Measurements from ENCODE around the gene TRAPPC1. TPM values are rescaled to one million over a fixed set of nuclear protein-coding genes. Genes with fewer than 3 reads are reported as not detected.

TRAPPC1 gene
- total RNA-seq, 1 experiment from 2014 or later = 224 TPM

DNA sequence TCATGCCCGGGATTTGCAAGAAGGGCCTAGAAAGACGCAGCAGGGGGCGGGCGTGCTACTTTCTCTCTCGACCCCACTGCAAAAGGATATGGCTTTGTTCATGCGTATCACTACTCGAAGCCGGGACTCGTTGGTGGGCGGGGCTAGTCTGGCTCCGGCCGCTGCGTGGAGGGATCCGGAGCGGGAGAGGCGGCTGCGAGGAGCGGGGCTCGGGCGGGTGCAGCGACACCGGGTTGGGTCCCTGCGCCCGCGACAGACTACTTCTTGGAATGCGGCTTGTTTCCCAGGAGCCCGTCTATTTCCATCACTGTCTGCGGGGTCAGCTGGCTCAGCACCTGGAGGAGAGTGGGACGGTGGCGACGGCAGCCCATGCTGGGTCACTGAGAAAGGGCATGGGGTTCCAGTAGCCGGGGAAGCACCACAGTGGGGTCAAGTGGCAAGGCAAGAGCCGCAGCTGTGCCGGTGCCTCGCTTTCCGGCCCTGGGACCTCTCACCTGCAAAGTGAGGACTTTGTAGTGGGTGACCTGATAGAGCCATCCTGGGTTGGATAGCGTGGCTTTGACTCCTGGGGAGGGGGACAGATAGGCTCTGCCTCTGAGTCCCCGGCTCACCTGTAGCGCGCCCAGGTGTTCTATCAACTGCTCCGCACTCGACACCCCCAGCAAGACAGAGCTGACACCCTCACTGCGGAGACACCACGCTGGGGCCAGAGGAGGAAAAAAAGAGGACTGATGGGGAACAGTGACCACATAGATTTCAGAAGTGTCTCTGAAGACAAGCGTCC, 8.7 kb downstream of the TRAPPC1 start:
- DNase-seq = no peak
- no peak overlapping the region for H3K27ac ChIP-seq
- no peak overlapping the region for H3K4me2 ChIP-seq

DNA sequence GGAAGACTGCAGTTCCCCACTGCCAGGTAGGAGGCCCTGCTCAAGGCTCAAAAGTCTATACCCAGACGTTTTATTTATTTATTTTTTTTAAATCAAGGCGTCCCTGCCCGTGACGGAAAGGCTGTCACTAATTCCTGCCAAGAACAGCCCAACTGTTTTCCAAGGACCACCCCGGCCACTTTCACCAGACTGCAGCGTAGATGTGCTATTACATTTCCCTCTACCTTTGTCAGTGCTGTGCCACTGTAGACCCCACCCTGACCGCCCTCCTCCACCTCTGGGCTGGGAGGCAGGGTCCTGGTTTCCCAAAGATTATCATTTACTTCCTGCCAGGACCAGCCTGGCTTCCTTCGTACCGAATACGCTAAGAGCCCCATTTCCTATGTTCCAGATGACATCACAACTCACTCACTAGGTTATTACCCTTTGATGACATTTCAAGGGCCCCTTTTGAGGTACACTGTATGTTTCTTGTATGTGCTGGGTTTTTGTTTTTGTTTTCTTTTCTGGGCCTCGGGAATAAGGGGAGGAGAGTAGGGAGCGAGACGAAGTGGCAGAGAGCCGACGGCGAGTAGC, 9.4 kb downstream of the TRAPPC1 start:
- no peak overlapping the region for H3K4me3 ChIP-seq
- TF ChIP-seq EZH2 (IDR thresholded peaks at IDR 0.05; ENCODE audit: low read depth) (no peak), CTCF (conservative IDR thresholded peaks at IDR 0.05) (no peak)
- H3K79me2 ChIP-seq (ENCODE audit: low read depth) = no peaks in the 10 kb centered on the region
- H3K9me3 ChIP-seq (ENCODE audit: insufficient read depth, low read depth) = no peaks in the 10 kb centered on the region
- intact Hi-C loops (cut with micrococcal nuclease; ENCODE audit: unreplicated experiment) = no loop called here
- ChIA-PET CTCF (no interaction called here), POLR2A (ENCODE audit: unreplicated experiment) (interaction anchor here (0.6 kb wide), 1 partner anchor 366 kb away, joined by 9 read pairs; the partner anchor contains the start of gene RANGRF)
- H3K27ac ChIP-seq = no peak overlapping the region
- no peaks in the 10 kb centered on the region for H3K27me3 ChIP-seq (ENCODE audit: insufficient read depth, low read depth)
- no peaks in the 10 kb centered on the region for H3F3A ChIP-seq (ENCODE audit: insufficient read depth, low read depth)
- no peak overlapping the region for H2AFZ ChIP-seq
- H4K20me1 ChIP-seq (ENCODE audit: insufficient read depth) = no peaks in the 10 kb centered on the region
- no peaks in the 10 kb centered on the region for H3K9me2 ChIP-seq (ENCODE audit: insufficient read depth)
- no peaks in the 10 kb centered on the region for H3K36me3 ChIP-seq (ENCODE audit: low read depth)
- DNase-seq = no peak
- no peak overlapping the region for H3K4me2 ChIP-seq
- H3K4me1 ChIP-seq (replicated peaks; ENCODE audit: insufficient read depth) = no peaks in the 10 kb centered on the region
- no TSS peak for BruUV-seq (replicated peaks)

More for the DNA sequence above, 8.7 kb downstream of the TRAPPC1 start:
- no peaks in the 10 kb centered on the region for H3K9me3 ChIP-seq (ENCODE audit: insufficient read depth, low read depth)
- ChIA-PET POLR2A (ENCODE audit: unreplicated experiment) (interaction anchor here (0.6 kb wide), 1 partner anchor 366 kb away, joined by 9 read pairs; the partner anchor contains the start of gene RANGRF), CTCF (no interaction called here)
- no peaks in the 10 kb centered on the region for H3K36me3 ChIP-seq (ENCODE audit: low read depth)
- no TSS peak for BruUV-seq (replicated peaks)
- intact Hi-C loops (cut with micrococcal nuclease; ENCODE audit: unreplicated experiment) = no loop called here
- H3F3A ChIP-seq (ENCODE audit: insufficient read depth, low read depth) = no peaks in the 10 kb centered on the region
- no peak for TF ChIP-seq CTCF (conservative IDR thresholded peaks at IDR 0.05)
- no peak for TF ChIP-seq EZH2 (IDR thresholded peaks at IDR 0.05; ENCODE audit: low read depth)
- no peaks in the 10 kb centered on the region for H3K27me3 ChIP-seq (ENCODE audit: insufficient read depth, low read depth)
- H3K4me3 ChIP-seq = no peak overlapping the region
- H3K9me2 ChIP-seq (ENCODE audit: insufficient read depth) = no peaks in the 10 kb centered on the region
- H4K20me1 ChIP-seq (ENCODE audit: insufficient read depth) = no peaks in the 10 kb centered on the region
- no peaks in the 10 kb centered on the region for H3K4me1 ChIP-seq (replicated peaks; ENCODE audit: insufficient read depth)
- no peak overlapping the region for H2AFZ ChIP-seq
- H3K79me2 ChIP-seq (ENCODE audit: low read depth) = no peaks in the 10 kb centered on the region

DNA sequence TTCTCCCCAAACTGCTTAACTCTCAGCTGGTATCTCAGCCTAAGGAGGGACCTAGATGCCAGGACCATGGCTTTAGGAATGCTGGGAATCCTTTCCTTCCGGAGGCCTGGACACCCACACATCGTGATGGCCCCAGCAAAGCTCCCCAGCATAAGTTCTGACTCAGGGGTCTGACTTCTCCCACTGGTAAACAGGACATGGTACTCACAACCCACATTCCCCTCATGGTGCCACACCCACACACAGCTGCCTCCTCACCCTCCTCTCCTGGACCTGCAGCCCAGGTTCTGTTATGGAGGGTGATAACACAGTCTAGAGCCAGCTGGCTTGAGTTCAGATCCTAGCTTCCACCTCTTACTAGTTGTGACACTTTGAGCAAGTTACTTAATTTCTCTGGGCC, 14.9 kb downstream of the TRAPPC1 start:
- intact Hi-C loops (cut with micrococcal nuclease; ENCODE audit: unreplicated experiment) = no loop called here
- H3K4me1 ChIP-seq (replicated peaks; ENCODE audit: insufficient read depth) = no peaks in the 10 kb centered on the region
- H3K4me3 ChIP-seq = no peak overlapping the region
- ChIA-PET POLR2A (ENCODE audit: unreplicated experiment) (interaction anchor here (0.6 kb wide), 1 partner anchor 64 kb away, joined by 4 read pairs; no protein-coding TSS in a partner anchor), CTCF (no interaction called here)
- no peaks in the 10 kb centered on the region for H3K36me3 ChIP-seq (ENCODE audit: low read depth)
- DNase-seq = no peak
- H3K9me2 ChIP-seq (ENCODE audit: insufficient read depth) = no peaks in the 10 kb centered on the region
- H4K20me1 ChIP-seq (ENCODE audit: insufficient read depth) = no peaks in the 10 kb centered on the region
- H3K79me2 ChIP-seq (ENCODE audit: low read depth) = no peaks in the 10 kb centered on the region
- no peaks in the 10 kb centered on the region for H3K9me3 ChIP-seq (ENCODE audit: insufficient read depth, low read depth)
- TF ChIP-seq EZH2 (IDR thresholded peaks at IDR 0.05; ENCODE audit: low read depth) (no peak), CTCF (conservative IDR thresholded peaks at IDR 0.05) (no peak)
- no peak overlapping the region for H2AFZ ChIP-seq
- no TSS peak for BruUV-seq (replicated peaks)
- peak overlapping the region; percentile 70 for H3K4me2 ChIP-seq
- no peaks in the 10 kb centered on the region for H3K27me3 ChIP-seq (ENCODE audit: insufficient read depth, low read depth)
- peaks cover 17% of the 10 kb centered on the region; the same call in 1 of the 2 replicates for H3F3A ChIP-seq (ENCODE audit: insufficient read depth, low read depth)
- H3K27ac ChIP-seq = no peak overlapping the region
